ENCODE measurements around the gene HELZ. TPM values are rescaled to one million over a fixed set of nuclear protein-coding genes. Genes with fewer than 3 reads are reported as not detected.

Gene HELZ
- polyA plus RNA-seq, 3 donors = 24.8 to 44.1 (median 39.9) TPM

GRCh38 chr17:67162771-67163170, 82.2 kb downstream of the HELZ start:
- H3K4me2 ChIP-seq (replicated peaks; ENCODE audit: extremely low read depth, low read length, poor library complexity, severe bottlenecking) = no peak overlapping the region
- Mint-ChIP-seq H3K27me3 (ENCODE audit: low read depth in 3 of 3) (no peaks in the 10 kb centered on the region), H3K27ac (peak overlapping the region in 1 of 7 donors; percentile 63), H3K9me3 (peaks cover 0 to 2% (median 0%) of the 10 kb centered on the region in 7 donors), H3K4me3 (no peak overlapping the region), H3K36me3 (peaks cover 44 to 59% of the 10 kb centered on the region in 2 donors), H3K4me1 (peaks cover 35% of the 10 kb centered on the region)
- H3K4me1 ChIP-seq (ENCODE audit: control insufficient read depth in 1 of 2, insufficient read depth in 2 of 2, low read length in 2 of 2) = peaks cover 25 to 34% of the 10 kb centered on the region in 2 donors
- H3K36me3 ChIP-seq (replicated peaks in 1 of 2; ENCODE audit: control insufficient read depth in 1 of 2, insufficient read depth in 2 of 2, low read length in 2 of 2) = peaks cover 48 to 72% of the 10 kb centered on the region in 2 donors
- no peak overlapping the region for H2AFZ ChIP-seq (ENCODE audit: insufficient read depth, low read depth, low read length, poor library complexity, severe bottlenecking)
- no peak overlapping the region for H3K4me3 ChIP-seq (replicated peaks in 1 of 3; ENCODE audit: low read depth in 2 of 3, low read length in 3 of 3)
- intact Hi-C loops (cut with micrococcal nuclease) = no loop called here
- no peaks in the 10 kb centered on the region for H3K9me3 ChIP-seq (replicated peaks in 1 of 2; ENCODE audit: control insufficient read depth in 1 of 2, insufficient read depth in 1 of 2, low read length in 2 of 2)
- H3K9ac ChIP-seq (ENCODE audit: insufficient read depth, low read length, poor library complexity, severe bottlenecking) = no peak overlapping the region
- DNase-seq = no peak
- peak overlapping the region in 1 of 2 donors; percentile 39 for H3K27ac ChIP-seq (ENCODE audit: low read depth in 1 of 2, low read length in 2 of 2)
- no peaks in the 10 kb centered on the region for H3K27me3 ChIP-seq (ENCODE audit: control insufficient read depth in 2 of 2, insufficient read depth in 2 of 2, low read length in 2 of 2)
- peaks cover 5% of the 10 kb centered on the region for H4K20me1 ChIP-seq (ENCODE audit: insufficient read depth, low read length)
- H3K79me2 ChIP-seq (ENCODE audit: insufficient read depth, low read length) = peaks cover 30% of the 10 kb centered on the region
- TF ChIP-seq, protein P1, sequence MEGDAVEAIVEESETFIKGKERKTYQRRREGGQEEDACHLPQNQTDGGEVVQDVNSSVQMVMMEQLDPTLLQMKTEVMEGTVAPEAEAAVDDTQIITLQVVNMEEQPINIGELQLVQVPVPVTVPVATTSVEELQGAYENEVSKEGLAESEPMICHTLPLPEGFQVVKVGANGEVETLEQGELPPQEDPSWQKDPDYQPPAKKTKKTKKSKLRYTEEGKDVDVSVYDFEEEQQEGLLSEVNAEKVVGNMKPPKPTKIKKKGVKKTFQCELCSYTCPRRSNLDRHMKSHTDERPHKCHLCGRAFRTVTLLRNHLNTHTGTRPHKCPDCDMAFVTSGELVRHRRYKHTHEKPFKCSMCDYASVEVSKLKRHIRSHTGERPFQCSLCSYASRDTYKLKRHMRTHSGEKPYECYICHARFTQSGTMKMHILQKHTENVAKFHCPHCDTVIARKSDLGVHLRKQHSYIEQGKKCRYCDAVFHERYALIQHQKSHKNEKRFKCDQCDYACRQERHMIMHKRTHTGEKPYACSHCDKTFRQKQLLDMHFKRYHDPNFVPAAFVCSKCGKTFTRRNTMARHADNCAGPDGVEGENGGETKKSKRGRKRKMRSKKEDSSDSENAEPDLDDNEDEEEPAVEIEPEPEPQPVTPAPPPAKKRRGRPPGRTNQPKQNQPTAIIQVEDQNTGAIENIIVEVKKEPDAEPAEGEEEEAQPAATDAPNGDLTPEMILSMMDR (IDR thresholded peaks at IDR 0.05) = no peak

DNA sequence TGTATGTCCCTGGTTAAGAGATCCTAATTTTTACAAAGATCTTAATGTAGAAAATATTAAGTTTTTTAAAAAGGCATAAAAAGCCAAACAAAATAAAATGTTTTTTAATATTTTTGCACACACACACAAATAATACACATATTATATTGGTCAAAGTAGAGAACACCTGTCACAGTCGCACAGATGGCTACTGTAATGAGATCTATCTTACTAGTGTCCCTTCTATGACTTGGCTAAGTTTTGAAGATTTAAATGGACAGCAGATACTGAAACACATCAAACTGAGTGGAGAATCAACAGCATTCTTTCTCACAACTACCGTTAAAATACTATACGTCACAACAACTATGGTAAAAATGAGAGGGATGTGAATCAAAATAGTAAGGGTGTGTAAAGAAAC, 83.4 kb downstream of the HELZ start:
- intact Hi-C loops (cut with micrococcal nuclease) = no loop called here
- peaks cover 25 to 34% of the 10 kb centered on the region in 2 donors for H3K4me1 ChIP-seq (ENCODE audit: control insufficient read depth in 1 of 2, insufficient read depth in 2 of 2, low read length in 2 of 2)
- peaks cover 13% of the 10 kb centered on the region for H4K20me1 ChIP-seq (ENCODE audit: insufficient read depth, low read length)
- peaks cover 0 to 2% (median 0%) of the 10 kb centered on the region in 7 donors for H3K9me3 Mint-ChIP-seq
- peaks cover 46 to 62% of the 10 kb centered on the region in 2 donors for H3K36me3 Mint-ChIP-seq
- no peak overlapping the region for H2AFZ ChIP-seq (ENCODE audit: insufficient read depth, low read depth, low read length, poor library complexity, severe bottlenecking)
- no peak overlapping the region for H3K4me2 ChIP-seq (replicated peaks; ENCODE audit: extremely low read depth, low read length, poor library complexity, severe bottlenecking)
- H3K27ac Mint-ChIP-seq = no peak overlapping the region
- no peak overlapping the region for H3K4me3 Mint-ChIP-seq
- H3K27me3 Mint-ChIP-seq (ENCODE audit: low read depth in 3 of 3) = no peaks in the 10 kb centered on the region
- no peaks in the 10 kb centered on the region for H3K9me3 ChIP-seq (replicated peaks in 1 of 2; ENCODE audit: control insufficient read depth in 1 of 2, insufficient read depth in 1 of 2, low read length in 2 of 2)
- no peak overlapping the region for H3K4me3 ChIP-seq (replicated peaks in 1 of 3; ENCODE audit: low read depth in 2 of 3, low read length in 3 of 3)
- DNase-seq = no peak
- TF ChIP-seq, protein P1 (IDR thresholded peaks at IDR 0.05) = no peak
- peak overlapping the region in 1 of 2 donors; percentile 12 for H3K27ac ChIP-seq (ENCODE audit: low read depth in 1 of 2, low read length in 2 of 2)
- H3K36me3 ChIP-seq (replicated peaks in 1 of 2; ENCODE audit: control insufficient read depth in 1 of 2, insufficient read depth in 2 of 2, low read length in 2 of 2) = peaks cover 44 to 73% of the 10 kb centered on the region in 2 donors
- peaks cover 27% of the 10 kb centered on the region for H3K79me2 ChIP-seq (ENCODE audit: insufficient read depth, low read length)
- WGBS (ENCODE audit: insufficient coverage) = no CpG with 5 or more reads among the region's 3 CpGs
- H3K9ac ChIP-seq (ENCODE audit: insufficient read depth, low read length, poor library complexity, severe bottlenecking) = no peak overlapping the region
- no peaks in the 10 kb centered on the region for H3K27me3 ChIP-seq (ENCODE audit: control insufficient read depth in 2 of 2, insufficient read depth in 2 of 2, low read length in 2 of 2)
- H3K4me1 Mint-ChIP-seq = peaks cover 37% of the 10 kb centered on the region

Data from CD14-positive monocyte (primary cell).